ENCODE measurements around the gene CCDC149.

CCDC149 gene

DNA sequence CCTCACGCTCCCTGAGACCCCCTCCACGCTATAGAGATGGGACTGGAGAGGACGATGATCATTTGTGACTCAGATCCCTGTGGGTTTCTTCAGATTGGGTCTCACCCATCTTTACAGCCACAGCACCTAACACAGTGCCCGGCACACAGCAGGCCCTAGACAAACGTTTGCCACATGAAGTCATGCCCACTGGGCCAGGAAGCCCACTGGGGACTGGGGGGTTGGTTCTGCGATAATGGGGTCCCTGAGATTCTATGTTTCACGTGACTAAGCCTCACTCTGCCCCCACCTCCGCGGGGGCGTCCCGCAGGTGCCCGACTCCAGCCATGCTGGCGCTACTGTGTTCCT is 113.7 kb downstream of the CCDC149 start:
- H3K4me3 ChIP-seq (ENCODE audit: low read depth, low read length, poor library complexity, severe bottlenecking): no peak overlapping the region
- no peaks in the 10 kb centered on the region for H3F3A ChIP-seq (ENCODE audit: insufficient read depth, low read length)
- H3K27me3 ChIP-seq (ENCODE audit: insufficient read depth, low read length): no peaks in the 10 kb centered on the region
- TF ChIP-seq CTCF (IDR thresholded peaks at IDR 0.05; ENCODE audit: low read length) (no peak), EZH2 (IDR thresholded peaks at IDR 0.05; ENCODE audit: borderline replicate concordance, low read length) (no peak)
- H3K9me3 ChIP-seq (ENCODE audit: low read length): no peaks in the 10 kb centered on the region
- H3K4me1 ChIP-seq (ENCODE audit: insufficient read depth, low read length, severe bottlenecking): no peaks in the 10 kb centered on the region
- no peak overlapping the region for H2AFZ ChIP-seq (ENCODE audit: low read length)
- no peaks in the 10 kb centered on the region for H4K20me1 ChIP-seq (ENCODE audit: insufficient read depth, low read length)
- H3K79me2 ChIP-seq (ENCODE audit: insufficient read depth, low read length): no peaks in the 10 kb centered on the region
- no peaks in the 10 kb centered on the region for H3K36me3 ChIP-seq (ENCODE audit: insufficient read depth, low read length)
- H3K4me2 ChIP-seq (ENCODE audit: low read length): no peak overlapping the region
- no peak overlapping the region for H3K27ac ChIP-seq (ENCODE audit: low read depth, low read length, poor library complexity, severe bottlenecking)
- no peaks in the 10 kb centered on the region for H3K9me2 ChIP-seq (ENCODE audit: low read depth, low read length)
- no peak overlapping the region for H3K9ac ChIP-seq (ENCODE audit: low read length)

DNA sequence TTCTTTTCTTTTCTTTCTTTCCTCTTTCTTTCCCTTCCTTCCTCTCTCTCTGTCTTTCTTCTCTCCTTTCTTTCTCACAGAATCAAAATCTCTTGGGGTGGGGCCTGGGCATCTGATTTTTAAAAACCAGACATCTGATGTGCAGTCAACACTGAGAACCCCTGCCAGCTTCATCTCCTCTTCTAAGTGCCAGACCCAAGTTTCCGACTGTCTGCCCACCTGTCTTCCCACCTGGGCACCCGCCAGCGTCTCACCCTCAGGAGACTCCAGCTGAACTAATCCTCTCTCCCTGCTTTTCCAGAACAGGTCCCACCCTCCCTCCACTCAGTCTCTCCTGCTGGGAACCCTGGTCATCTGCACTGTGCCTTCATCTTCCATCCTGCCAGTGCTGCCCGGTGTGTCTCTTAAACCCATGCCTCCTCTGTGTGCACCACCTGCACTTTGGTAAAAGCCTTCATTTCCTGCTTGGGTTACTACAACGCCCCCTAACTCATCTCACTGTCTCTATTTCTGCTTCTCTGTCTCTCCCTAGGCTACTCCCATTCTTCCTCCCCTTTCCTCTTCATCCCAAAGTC is 114.7 kb downstream of the CCDC149 start:
- no peaks in the 10 kb centered on the region for H3K4me1 ChIP-seq (ENCODE audit: insufficient read depth, low read length, severe bottlenecking)
- H2AFZ ChIP-seq (ENCODE audit: low read length): no peak overlapping the region
- no peaks in the 10 kb centered on the region for H4K20me1 ChIP-seq (ENCODE audit: insufficient read depth, low read length)
- H3K9me3 ChIP-seq (ENCODE audit: low read length): no peaks in the 10 kb centered on the region
- H3K9ac ChIP-seq (ENCODE audit: low read length): no peak overlapping the region
- no peaks in the 10 kb centered on the region for H3K79me2 ChIP-seq (ENCODE audit: insufficient read depth, low read length)
- no peaks in the 10 kb centered on the region for H3K36me3 ChIP-seq (ENCODE audit: insufficient read depth, low read length)
- no peak overlapping the region for H3K27ac ChIP-seq (ENCODE audit: low read depth, low read length, poor library complexity, severe bottlenecking)
- no peaks in the 10 kb centered on the region for H3F3A ChIP-seq (ENCODE audit: insufficient read depth, low read length)
- H3K4me2 ChIP-seq (ENCODE audit: low read length): no peak overlapping the region
- TF ChIP-seq EZH2 (IDR thresholded peaks at IDR 0.05; ENCODE audit: borderline replicate concordance, low read length): no peak
- no peak for TF ChIP-seq CTCF (IDR thresholded peaks at IDR 0.05; ENCODE audit: low read length)
- H3K27me3 ChIP-seq (ENCODE audit: insufficient read depth, low read length): no peaks in the 10 kb centered on the region
- no peaks in the 10 kb centered on the region for H3K9me2 ChIP-seq (ENCODE audit: low read depth, low read length)
- H3K4me3 ChIP-seq (ENCODE audit: low read depth, low read length, poor library complexity, severe bottlenecking): no peak overlapping the region

DNA sequence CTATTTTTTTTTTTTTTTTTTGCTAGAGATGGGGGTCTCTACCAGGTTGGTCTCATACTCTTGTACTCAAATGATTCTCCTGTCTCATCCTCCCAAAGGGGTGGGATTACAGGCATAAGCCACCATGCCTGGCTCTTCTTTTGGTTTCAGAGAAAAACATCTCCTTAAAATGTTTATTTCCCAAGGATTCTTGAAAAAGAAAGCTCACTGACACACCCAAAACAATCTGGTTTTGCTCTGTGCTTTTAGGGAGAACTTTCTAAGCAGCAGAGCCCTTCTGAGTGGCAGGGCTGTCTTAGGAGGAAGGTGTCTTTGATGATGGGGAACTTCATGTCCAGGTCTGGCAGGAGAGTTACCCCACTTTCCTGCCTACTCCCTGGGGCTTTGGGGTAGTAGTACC is 116.2 kb downstream of the CCDC149 start:
- H2AFZ ChIP-seq (ENCODE audit: low read length): no peak overlapping the region
- no peak overlapping the region for H3K27ac ChIP-seq (ENCODE audit: low read depth, low read length, poor library complexity, severe bottlenecking)
- H3K4me1 ChIP-seq (ENCODE audit: insufficient read depth, low read length, severe bottlenecking): no peaks in the 10 kb centered on the region
- H3K27me3 ChIP-seq (ENCODE audit: insufficient read depth, low read length): no peaks in the 10 kb centered on the region
- H3K79me2 ChIP-seq (ENCODE audit: insufficient read depth, low read length): no peaks in the 10 kb centered on the region
- H3K9ac ChIP-seq (ENCODE audit: low read length): no peak overlapping the region
- no peaks in the 10 kb centered on the region for H3F3A ChIP-seq (ENCODE audit: insufficient read depth, low read length)
- TF ChIP-seq EZH2 (IDR thresholded peaks at IDR 0.05; ENCODE audit: borderline replicate concordance, low read length): no peak
- TF ChIP-seq CTCF (IDR thresholded peaks at IDR 0.05; ENCODE audit: low read length): no peak
- no peaks in the 10 kb centered on the region for H3K9me3 ChIP-seq (ENCODE audit: low read length)
- no peaks in the 10 kb centered on the region for H3K9me2 ChIP-seq (ENCODE audit: low read depth, low read length)
- H3K36me3 ChIP-seq (ENCODE audit: insufficient read depth, low read length): no peaks in the 10 kb centered on the region
- no peak overlapping the region for H3K4me2 ChIP-seq (ENCODE audit: low read length)
- no peak overlapping the region for H3K4me3 ChIP-seq (ENCODE audit: low read depth, low read length, poor library complexity, severe bottlenecking)
- no peaks in the 10 kb centered on the region for H4K20me1 ChIP-seq (ENCODE audit: insufficient read depth, low read length)
